ENCODE results near the gene SDK1.

SDK1 gene

DNA sequence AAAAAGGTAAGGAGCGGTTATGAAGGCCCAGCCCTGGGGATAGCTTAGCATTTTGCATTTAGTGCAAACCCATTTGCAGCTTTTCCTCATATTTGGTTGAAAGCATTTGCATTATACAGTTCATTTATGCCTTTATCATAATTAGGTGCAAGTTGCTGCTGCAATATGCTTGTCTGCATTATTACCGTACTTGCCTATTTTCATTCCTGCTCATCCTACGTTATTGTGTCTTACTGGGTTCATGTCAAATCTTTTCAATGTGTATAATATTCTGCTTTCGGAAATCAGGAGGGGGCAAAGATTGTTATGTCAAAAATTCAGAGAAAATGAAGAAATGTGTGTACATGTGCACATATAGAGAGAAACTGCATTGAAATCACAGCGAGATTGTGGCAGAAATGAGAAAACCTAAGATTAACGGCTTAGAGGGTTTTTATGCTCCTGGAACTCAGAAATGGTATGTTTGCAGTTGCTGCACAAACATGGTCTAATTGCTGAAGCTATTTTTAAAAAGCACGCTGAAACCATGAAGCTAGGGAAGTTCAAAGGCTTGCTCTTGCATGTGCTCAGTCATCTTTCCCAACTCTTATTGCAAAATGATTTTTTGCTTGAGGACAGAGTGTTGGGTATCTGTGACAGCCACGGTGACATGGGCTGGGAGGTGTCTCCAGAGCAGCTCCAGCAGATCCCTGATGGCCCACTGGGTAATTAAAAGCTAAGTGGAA is 613.2 kb downstream of the SDK1 start:
- H3K4me3 ChIP-seq (ENCODE audit: low read depth, low read length): no peak overlapping the region
- no peak for TF ChIP-seq CTCF (IDR thresholded peaks at IDR 0.05; ENCODE audit: low read depth, low read length)

GRCh38 chr7:3915337-3915878 is 614.4 kb downstream of the SDK1 start:
- no peak for TF ChIP-seq CTCF (IDR thresholded peaks at IDR 0.05; ENCODE audit: low read depth, low read length)

GRCh38 chr7:3916146-3916545 is 615.1 kb downstream of the SDK1 start:
- no peak overlapping the region for H3K4me3 ChIP-seq (ENCODE audit: low read depth, low read length)
- no peak for TF ChIP-seq CTCF (IDR thresholded peaks at IDR 0.05; ENCODE audit: low read depth, low read length)

More at GRCh38 chr7:3915337-3915878, 614.4 kb downstream of the SDK1 start:
- no peak overlapping the region for H3K4me3 ChIP-seq (ENCODE audit: low read depth, low read length)

- no peak overlapping the region for H3K4me3 ChIP-seq (ENCODE audit: low read depth, low read length)
- TF ChIP-seq CTCF (IDR thresholded peaks at IDR 0.05; ENCODE audit: low read depth, low read length): no peak
Observed at GRCh38 chr7:3917436-3917835, 616.4 kb downstream of the SDK1 start.

- TF ChIP-seq CTCF (IDR thresholded peaks at IDR 0.05; ENCODE audit: low read depth, low read length): no peak
- H3K4me3 ChIP-seq (ENCODE audit: low read depth, low read length): no peak overlapping the region
Observed at GRCh38 chr7:3918576-3918975, 617.5 kb downstream of the SDK1 start.

GRCh38 chr7:3922175-3922635 is 621.2 kb downstream of the SDK1 start:
- H3K4me3 ChIP-seq (ENCODE audit: low read depth, low read length): no peak overlapping the region
- no peak for TF ChIP-seq CTCF (IDR thresholded peaks at IDR 0.05; ENCODE audit: low read depth, low read length)

DNA sequence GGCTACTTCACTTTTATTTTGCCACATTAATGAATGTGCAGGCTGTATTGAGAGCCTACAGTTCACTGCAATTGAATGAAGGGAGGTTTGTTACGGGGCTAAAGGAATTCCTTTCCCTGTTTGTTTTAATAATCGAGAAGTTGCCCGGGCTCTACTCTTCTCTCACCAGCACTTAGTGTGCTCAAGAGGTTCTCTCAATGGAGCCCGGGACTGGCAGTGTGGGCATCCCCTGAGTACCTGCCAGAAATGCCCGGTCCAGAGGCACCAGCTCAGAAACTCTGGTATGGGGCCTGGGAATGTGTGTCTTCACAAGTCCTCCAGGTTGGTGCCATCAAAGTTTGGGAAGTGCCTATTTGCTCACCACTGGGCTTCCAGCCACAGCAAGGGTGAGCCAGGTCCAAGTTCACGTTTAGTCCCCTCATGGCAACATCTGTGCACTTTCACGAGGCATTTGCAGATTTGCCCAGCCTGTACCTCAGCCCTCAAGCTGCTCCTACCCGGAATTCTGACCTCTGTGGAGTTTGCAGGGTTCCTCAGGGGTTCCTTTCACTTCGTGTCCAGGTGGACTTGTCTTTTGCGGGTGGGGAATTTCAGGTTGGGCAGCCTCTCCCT is 622.4 kb downstream of the SDK1 start:
- TF ChIP-seq CTCF (IDR thresholded peaks at IDR 0.05; ENCODE audit: low read depth, low read length): no peak
- H3K4me3 ChIP-seq (ENCODE audit: low read depth, low read length): no peak overlapping the region

Measured in WI38 (cell line).